GM15510 (cell line): ENCODE results near the gene MEF2C.

Experiments used
- POLR2A ChIP-seq: IDR thresholded peaks from 3 replicates; pipeline ENCODE4 v1.6.1; 2011; ENCODE audit warnings: borderline replicate concordance; ENCODE audit not compliant: insufficient read length; ENCODE audit errors: extremely low read depth

Gene MEF2C

DNA sequence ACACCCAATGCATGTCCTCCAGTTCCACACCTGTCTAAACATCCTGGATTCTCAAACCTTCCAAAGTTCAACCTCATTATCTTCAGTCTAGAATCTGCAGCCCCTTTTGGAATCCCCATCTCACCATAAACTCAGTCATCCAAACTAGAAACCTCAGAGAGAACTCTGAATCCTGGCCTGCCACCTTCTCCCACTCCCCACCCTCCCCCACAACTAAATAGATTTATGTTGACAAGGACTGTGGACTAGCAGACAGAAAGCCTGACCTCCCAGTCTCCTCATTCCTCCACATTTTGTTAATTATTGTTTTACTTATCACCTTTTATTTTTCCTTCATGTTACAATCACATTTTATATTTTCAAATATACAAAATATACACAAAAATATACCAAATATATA lies 76.6 kb downstream of the MEF2C start:
- no peak for TF ChIP-seq POLR2A

- TF ChIP-seq POLR2A: no peak
These were observed 77.7 kb downstream of the MEF2C start for GRCh38 chr5:88805151-88805784.

GRCh38 chr5:88804444-88804843 lies 78.5 kb downstream of the MEF2C start:
- TF ChIP-seq POLR2A: no peak

DNA sequence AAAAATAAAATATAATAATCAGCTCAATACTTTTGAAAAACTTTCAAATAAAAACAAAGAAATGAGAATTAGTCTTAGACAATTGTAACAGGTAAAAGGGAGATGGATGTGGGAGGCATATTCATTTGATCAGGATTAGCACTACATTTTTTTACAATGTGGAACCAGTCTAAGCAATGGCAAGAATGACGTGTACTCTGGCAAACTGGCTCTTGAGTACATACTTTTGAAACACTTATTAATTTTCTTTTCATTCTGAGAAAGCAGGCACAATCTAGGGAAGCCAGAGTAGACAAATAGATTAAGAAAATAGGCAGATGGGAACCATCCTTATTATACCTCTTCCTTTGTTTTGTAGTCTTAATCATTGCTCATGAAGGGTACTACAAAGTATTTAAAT lies 79.7 kb downstream of the MEF2C start:
- TF ChIP-seq POLR2A: no peak

DNA sequence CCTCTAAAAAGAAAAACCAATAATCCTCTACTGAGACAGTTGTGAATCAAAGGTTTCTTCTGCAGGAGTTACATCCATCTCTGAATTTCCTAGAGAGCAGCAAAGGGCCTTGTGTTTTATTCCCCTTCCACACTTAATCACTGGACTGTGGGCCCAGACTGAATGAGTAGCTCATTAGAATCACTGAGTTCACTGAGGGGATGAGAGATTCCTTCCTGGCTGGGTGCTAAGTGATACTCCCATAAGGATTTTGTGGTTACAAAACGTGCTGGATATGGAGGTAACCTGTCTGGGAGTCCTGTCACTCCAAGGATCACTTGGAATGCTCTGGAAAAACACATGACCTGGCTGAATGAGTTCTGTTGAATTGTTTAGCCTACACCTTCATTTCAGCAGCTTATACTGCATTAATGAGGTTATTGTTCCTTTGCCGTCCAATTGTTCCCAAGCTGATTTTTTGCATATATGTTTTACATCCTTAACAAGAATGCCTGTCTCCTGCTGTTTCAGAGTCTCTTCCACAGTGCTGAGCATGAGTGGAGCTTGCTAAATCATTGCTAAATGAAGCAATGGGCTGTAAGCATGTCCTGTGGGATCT lies 82.9 kb downstream of the MEF2C start:
- TF ChIP-seq POLR2A: no peak

- no peak for TF ChIP-seq POLR2A
These were observed 90.7 kb downstream of the MEF2C start for GRCh38 chr5:88792144-88792840.

- no peak for TF ChIP-seq POLR2A
These were observed 95.1 kb downstream of the MEF2C start for GRCh38 chr5:88787856-88788255.

DNA sequence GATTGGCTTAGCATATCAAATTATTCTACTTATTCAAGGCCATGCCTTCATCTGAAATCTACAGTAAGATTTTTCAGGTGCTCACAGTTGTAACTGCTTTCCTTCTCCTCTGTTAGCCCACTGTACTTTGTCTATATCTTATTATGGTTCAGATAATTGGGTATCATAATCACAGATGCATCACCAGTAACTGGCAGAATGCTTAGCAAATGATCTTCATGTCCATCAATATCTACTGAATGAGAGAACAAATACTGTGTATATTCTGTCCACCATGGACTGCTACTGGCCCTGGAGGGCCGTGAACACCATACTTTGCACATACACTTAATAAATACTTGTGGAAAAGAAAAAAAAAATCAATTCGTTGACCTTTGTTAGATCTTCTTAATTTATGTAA lies 96.2 kb downstream of the MEF2C start:
- TF ChIP-seq POLR2A: no peak

DNA sequence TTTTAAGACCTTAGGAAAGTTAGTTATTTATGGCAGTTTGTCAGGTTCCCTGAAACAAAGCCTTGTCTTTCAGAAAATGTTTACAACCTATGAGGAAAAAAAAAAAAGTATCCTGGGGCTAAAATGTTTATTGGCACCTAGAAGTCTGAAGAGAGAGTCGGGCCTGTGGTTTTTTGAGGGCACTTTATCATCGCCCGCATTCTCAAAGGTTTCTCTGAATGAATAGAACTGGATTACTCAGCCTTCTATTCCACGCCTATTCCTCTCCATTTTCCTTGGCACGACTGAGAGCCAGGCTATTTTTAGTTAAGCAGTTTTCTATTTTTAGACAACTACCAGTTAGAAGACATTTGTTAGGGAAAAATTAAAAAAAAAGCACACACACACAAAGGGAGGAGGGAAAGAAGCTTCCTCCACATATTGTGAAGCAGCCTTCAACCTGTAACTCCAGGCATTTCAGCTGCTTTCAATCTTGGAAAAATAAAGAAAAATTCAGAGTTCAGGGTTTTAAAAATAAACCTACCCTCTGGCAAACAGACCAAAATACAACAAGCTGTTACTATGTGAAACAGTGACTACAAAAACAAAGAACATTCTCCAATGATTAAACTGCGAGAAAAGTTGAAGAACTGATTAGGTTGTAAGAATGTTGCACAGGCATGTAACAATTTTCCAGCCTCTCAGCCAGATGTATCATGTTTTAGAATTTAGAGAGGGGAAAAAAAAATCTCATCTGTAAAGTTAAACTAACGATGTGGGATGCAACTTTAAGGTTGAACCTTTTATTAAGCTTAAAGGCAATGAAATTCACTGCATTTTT lies 97.0 kb downstream of the MEF2C start:
- no peak for TF ChIP-seq POLR2A

- TF ChIP-seq POLR2A: no peak
These were observed 100.4 kb downstream of the MEF2C start for GRCh38 chr5:88782571-88782970.

GRCh38 chr5:88780736-88781135 lies 102.2 kb downstream of the MEF2C start:
- TF ChIP-seq POLR2A: no peak

DNA sequence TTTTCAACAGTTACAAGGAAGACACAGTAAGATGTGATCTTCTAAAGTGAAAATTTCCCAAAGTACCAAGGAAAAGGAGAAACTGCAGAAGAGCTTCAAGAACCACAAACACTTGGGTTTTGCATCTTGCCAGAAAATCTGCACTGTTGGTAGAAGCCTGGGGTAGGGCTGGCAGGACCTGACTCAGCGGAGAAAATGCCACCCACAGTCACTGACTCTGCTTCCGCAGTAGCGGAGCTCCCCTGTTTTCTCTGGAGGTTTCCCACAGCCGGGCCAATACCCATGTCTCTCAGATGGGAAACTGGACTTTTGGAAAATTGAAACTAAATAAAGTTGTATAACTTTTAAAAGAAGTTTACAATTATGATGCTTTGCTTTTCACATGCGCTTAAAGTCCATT lies 104.2 kb downstream of the MEF2C start:
- TF ChIP-seq POLR2A: no peak

DNA sequence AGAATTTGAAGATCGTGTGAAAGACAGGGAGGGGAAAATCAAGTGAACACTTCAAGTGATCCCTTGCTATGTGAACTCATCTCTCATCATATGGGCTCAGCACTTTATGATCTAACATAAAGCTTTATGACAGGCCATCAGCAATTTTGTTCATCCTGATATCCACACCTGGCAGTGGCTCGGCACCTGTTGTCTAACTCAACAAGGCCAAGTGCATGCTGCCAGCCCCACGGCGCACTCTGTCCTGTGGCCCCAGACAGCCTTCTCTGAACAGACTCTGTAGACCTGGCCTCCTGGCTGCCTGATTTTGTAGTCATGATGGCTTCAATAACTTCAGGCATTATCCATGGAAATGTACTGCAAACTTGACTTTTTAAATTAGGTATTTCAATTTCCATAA lies 106.3 kb downstream of the MEF2C start:
- no peak for TF ChIP-seq POLR2A

GRCh38 chr5:88772831-88773230 lies 110.2 kb downstream of the MEF2C start:
- TF ChIP-seq POLR2A: no peak

- TF ChIP-seq POLR2A: no peak
These were observed 110.9 kb downstream of the MEF2C start for GRCh38 chr5:88772047-88772446.
